Measurements from ENCODE around the gene HMCES. TPM values are rescaled to one million over a fixed set of nuclear protein-coding genes. Genes with fewer than 3 reads are reported as not detected.
A peak's percentile ranks its signal among the peaks of the same experiment; 100 is the strongest.

The HMCES gene
- total and polyA plus RNA-seq, 2 of the 13 experiments (the other 11 are each of a cell fraction or from before 2014, with no cell fraction given), result 16.1 to 37.5 TPM

DNA sequence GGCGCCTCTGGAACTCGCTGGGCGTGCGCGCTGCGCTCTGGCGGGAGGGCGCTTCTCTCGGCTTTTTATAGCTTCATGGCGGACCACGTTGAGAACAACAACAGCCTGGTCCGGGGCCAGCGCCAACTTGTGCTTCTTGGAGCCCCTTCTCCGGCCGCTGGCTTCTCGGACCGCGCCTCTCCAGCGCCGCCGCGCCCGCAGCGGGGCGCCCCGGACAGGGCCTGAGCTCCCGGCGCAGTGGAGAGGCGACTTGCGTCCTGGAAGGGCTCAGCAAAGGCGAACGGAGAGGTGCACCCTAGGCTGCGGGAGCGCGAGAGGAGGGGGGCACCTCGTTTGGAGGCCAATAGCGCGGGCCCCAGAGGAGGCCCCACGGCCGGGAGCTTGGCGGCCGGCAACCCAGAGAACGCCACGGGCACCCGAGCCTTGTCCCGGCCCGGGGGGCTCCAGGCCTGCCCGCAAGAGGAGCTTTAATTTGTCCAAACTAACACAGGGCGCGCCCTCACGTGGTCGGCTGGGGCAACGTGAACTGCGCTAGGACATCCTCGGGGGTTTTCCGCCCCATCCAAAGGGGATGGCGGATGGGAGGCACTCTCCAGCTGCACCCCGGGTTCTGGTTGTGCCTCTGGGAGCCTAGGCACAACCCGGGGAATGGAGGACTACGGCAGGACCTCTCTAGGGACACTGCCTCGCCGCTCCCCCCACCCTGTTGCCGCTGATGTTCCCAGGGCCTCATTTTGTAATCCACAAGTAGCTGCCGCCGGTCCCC lies 37.8 kb downstream of the HMCES start (continued):
- TF ChIP-seq GABPB1 (CRISPR knock-in tag; IDR thresholded peaks at IDR 0.05) (peak; percentile 74; the same call in 1 of the 2 replicates), ZNF792 (CRISPR knock-in tag; IDR thresholded peaks at IDR 0.05) (peak; percentile 82), ZNF841 (CRISPR knock-in tag; IDR thresholded peaks at IDR 0.05; ENCODE audit: borderline replicate concordance) (no peak), POLR2AphosphoS5 (IDR thresholded peaks at IDR 0.05; ENCODE audit: low read depth, low read length) (peak; percentile 99), SMARCC2 (IDR thresholded peaks at IDR 0.05) (no peak), POLR2AphosphoS2 (IDR thresholded peaks at IDR 0.05; ENCODE audit: low read depth, low read length) (no peak), HOXA9 (CRISPR knock-in tag; IDR thresholded peaks at IDR 0.05; ENCODE audit: borderline replicate concordance) (no peak), SIN3A (IDR thresholded peaks at IDR 0.05; ENCODE audit: borderline replicate concordance, low read depth, low read length) (peak; percentile 59; the same call in 1 of the 2 replicates), ATM (IDR thresholded peaks at IDR 0.05; ENCODE audit: borderline replicate concordance) (no peak), CCDC6 (CRISPR knock-in tag; IDR thresholded peaks at IDR 0.05) (peak; percentile 81; the same call in 1 of the 2 replicates), RBAK (CRISPR knock-in tag; IDR thresholded peaks at IDR 0.05) (0 out of 2 replicates have a peak, but pooled peaks have one; percentile 24), ZFP36L2 (CRISPR knock-in tag; IDR thresholded peaks at IDR 0.05) (no peak)
- TF ChIP-seq, protein P1, sequence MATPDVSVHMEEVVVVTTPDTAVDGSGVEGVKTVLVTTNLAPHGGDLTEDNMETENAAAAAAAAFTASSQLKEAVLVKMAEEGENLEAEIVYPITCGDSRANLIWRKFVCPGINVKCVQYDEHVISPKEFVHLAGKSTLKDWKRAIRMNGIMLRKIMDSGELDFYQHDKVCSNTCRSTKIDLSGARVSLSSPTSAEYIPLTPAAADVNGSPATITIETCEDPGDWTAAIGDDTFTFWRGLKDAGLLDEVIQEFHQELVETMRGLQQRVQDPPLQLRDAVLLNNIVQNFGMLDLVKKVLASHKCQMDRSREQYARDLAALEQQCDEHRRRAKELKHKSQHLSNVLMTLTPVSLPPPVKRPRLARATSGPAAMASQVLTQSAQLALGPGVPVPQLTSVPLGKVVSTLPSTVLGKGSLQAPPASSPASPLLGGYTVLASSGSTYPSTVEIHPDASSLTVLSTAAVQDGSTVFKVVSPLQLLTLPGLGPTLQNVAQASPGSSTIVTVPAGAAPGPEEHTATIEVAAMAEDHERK (CRISPR knock-in tag; IDR thresholded peaks at IDR 0.05; ENCODE audit: low read depth), result no peak
- TF ChIP-seq, protein P2, sequence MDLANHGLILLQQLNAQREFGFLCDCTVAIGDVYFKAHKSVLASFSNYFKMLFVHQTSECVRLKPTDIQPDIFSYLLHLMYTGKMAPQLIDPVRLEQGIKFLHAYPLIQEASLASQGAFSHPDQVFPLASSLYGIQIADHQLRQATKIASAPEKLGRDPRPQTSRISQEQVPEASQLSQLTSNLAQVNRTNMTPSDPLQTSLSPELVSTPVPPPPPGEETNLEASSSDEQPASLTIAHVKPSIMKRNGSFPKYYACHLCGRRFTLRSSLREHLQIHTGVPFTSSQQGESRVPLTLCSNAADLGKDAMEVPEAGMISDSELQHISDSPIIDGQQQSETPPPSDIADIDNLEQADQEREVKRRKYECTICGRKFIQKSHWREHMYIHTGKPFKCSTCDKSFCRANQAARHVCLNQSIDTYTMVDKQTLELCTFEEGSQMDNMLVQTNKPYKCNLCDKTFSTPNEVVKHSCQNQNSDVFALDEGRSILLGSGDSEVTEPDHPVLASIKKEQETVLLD (CRISPR knock-in tag; IDR thresholded peaks at IDR 0.05; ENCODE audit: low read depth), result no peak
- TF ChIP-seq, protein P3, sequence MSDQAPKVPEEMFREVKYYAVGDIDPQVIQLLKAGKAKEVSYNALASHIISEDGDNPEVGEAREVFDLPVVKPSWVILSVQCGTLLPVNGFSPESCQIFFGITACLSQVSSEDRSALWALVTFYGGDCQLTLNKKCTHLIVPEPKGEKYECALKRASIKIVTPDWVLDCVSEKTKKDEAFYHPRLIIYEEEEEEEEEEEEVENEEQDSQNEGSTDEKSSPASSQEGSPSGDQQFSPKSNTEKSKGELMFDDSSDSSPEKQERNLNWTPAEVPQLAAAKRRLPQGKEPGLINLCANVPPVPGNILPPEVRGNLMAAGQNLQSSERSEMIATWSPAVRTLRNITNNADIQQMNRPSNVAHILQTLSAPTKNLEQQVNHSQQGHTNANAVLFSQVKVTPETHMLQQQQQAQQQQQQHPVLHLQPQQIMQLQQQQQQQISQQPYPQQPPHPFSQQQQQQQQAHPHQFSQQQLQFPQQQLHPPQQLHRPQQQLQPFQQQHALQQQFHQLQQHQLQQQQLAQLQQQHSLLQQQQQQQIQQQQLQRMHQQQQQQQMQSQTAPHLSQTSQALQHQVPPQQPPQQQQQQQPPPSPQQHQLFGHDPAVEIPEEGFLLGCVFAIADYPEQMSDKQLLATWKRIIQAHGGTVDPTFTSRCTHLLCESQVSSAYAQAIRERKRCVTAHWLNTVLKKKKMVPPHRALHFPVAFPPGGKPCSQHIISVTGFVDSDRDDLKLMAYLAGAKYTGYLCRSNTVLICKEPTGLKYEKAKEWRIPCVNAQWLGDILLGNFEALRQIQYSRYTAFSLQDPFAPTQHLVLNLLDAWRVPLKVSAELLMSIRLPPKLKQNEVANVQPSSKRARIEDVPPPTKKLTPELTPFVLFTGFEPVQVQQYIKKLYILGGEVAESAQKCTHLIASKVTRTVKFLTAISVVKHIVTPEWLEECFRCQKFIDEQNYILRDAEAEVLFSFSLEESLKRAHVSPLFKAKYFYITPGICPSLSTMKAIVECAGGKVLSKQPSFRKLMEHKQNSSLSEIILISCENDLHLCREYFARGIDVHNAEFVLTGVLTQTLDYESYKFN (CRISPR knock-in tag; conservative IDR thresholded peaks at IDR 0.05), result 0 out of 2 replicates have a peak, but pooled peaks have one; percentile 15
- TF ChIP-seq, protein P4, sequence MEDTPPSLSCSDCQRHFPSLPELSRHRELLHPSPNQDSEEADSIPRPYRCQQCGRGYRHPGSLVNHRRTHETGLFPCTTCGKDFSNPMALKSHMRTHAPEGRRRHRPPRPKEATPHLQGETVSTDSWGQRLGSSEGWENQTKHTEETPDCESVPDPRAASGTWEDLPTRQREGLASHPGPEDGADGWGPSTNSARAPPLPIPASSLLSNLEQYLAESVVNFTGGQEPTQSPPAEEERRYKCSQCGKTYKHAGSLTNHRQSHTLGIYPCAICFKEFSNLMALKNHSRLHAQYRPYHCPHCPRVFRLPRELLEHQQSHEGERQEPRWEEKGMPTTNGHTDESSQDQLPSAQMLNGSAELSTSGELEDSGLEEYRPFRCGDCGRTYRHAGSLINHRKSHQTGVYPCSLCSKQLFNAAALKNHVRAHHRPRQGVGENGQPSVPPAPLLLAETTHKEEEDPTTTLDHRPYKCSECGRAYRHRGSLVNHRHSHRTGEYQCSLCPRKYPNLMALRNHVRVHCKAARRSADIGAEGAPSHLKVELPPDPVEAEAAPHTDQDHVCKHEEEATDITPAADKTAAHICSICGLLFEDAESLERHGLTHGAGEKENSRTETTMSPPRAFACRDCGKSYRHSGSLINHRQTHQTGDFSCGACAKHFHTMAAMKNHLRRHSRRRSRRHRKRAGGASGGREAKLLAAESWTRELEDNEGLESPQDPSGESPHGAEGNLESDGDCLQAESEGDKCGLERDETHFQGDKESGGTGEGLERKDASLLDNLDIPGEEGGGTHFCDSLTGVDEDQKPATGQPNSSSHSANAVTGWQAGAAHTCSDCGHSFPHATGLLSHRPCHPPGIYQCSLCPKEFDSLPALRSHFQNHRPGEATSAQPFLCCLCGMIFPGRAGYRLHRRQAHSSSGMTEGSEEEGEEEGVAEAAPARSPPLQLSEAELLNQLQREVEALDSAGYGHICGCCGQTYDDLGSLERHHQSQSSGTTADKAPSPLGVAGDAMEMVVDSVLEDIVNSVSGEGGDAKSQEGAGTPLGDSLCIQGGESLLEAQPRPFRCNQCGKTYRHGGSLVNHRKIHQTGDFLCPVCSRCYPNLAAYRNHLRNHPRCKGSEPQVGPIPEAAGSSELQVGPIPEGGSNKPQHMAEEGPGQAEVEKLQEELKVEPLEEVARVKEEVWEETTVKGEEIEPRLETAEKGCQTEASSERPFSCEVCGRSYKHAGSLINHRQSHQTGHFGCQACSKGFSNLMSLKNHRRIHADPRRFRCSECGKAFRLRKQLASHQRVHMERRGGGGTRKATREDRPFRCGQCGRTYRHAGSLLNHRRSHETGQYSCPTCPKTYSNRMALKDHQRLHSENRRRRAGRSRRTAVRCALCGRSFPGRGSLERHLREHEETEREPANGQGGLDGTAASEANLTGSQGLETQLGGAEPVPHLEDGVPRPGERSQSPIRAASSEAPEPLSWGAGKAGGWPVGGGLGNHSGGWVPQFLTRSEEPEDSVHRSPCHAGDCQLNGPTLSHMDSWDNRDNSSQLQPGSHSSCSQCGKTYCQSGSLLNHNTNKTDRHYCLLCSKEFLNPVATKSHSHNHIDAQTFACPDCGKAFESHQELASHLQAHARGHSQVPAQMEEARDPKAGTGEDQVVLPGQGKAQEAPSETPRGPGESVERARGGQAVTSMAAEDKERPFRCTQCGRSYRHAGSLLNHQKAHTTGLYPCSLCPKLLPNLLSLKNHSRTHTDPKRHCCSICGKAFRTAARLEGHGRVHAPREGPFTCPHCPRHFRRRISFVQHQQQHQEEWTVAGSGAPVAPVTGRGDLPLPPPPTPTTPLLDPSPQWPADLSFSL (CRISPR knock-in tag; IDR thresholded peaks at IDR 0.05), result no peak
